ENCODE data around the gene HNRNPC.

- TF ChIP-seq CTCF (IDR thresholded peaks at IDR 0.05) (no peak), ZFX (IDR thresholded peaks at IDR 0.05; ENCODE audit: borderline replicate concordance) (no peak)
Observed at GRCh38 chr14:21210023-21210422, 59.2 kb downstream of the HNRNPC start.

Measured in 22Rv1 (cell line).